Measurements from ENCODE around the gene SORCS3. TPM values are rescaled to one million over a fixed set of nuclear protein-coding genes. Genes with fewer than 3 reads are reported as not detected.

The SORCS3 gene
- total and polyA plus RNA-seq, 2 of the 4 experiments (the other 2 are of a cell fraction), result not detected

- H3K56ac ChIP-seq (ENCODE audit: extremely low read depth, insufficient read depth, low read length), result no peak overlapping the region
- BruUV-seq (replicated peaks), result no TSS peak
- no peaks in the 10 kb centered on the region for H3K36me3 ChIP-seq (ENCODE audit: control insufficient read depth, insufficient read depth, low read length)
- no peak overlapping the region for H2BK15ac ChIP-seq (ENCODE audit: low read depth, low read length)
- no CpG with 5 or more reads among the region's 1 CpG for WGBS, 2 experiments (ENCODE audit: extremely low coverage in 2 of 2, insufficient read length in 1 of 2)
- POLR2A ChIA-PET (ENCODE audit: unreplicated experiment), result no interaction called here
- DNase-seq (no peak), ATAC-seq (ENCODE audit: low read depth) (no peak)
- H3K27me3 ChIP-seq (ENCODE audit: control insufficient read depth, insufficient read depth, low read length), result no peaks in the 10 kb centered on the region
- H2AK9ac ChIP-seq (replicated peaks; ENCODE audit: low read depth, low read length, poor library complexity), result no peak overlapping the region
- peaks cover 8% of the 10 kb centered on the region for H3K9me3 ChIP-seq (ENCODE audit: control insufficient read depth, insufficient read depth, low read length)
- no peak overlapping the region for H3K18ac ChIP-seq (ENCODE audit: low read depth, low read length)
- no peak overlapping the region for H2AK5ac ChIP-seq (ENCODE audit: low read depth, low read length)
- no peak overlapping the region for H4K5ac ChIP-seq (ENCODE audit: low read depth, low read length)
- no peak overlapping the region for H2AFZ ChIP-seq (replicated peaks; ENCODE audit: low read length, poor library complexity)
- no peak overlapping the region for H3K23ac ChIP-seq (ENCODE audit: low read depth, low read length)
- dilution Hi-C loops (cut with HindIII; ENCODE audit: low sequenced_read_pairs, unreplicated experiment) (no loop called here), in situ Hi-C loops (cut with MboI; ENCODE audit: low sequenced_read_pairs) (no loop called here), intact Hi-C loops (cut with micrococcal nuclease) (no loop called here)
- no peak overlapping the region for H3K4me2 ChIP-seq (ENCODE audit: low read depth, low read length)
- no peak overlapping the region for H4K91ac ChIP-seq (ENCODE audit: insufficient read depth, low read depth, low read length)
- no peak overlapping the region for H3K27ac ChIP-seq (ENCODE audit: insufficient read depth, low read length)
- no peaks in the 10 kb centered on the region for H4K20me1 ChIP-seq (ENCODE audit: insufficient read depth, low read length)
- H2BK120ac ChIP-seq (ENCODE audit: low read depth, low read length), result no peak overlapping the region
- TF ChIP-seq FOS (IDR thresholded peaks at IDR 0.05; ENCODE audit: low read depth, low read length) (no peak), MAZ (IDR thresholded peaks at IDR 0.05; ENCODE audit: borderline replicate concordance, low read depth, low read length) (no peak), CEBPB (IDR thresholded peaks at IDR 0.05; ENCODE audit: low read depth, low read length) (no peak), POLR2A (IDR thresholded peaks at IDR 0.05; ENCODE audit: low read depth, low read length) (no peak), ELK1 (IDR thresholded peaks at IDR 0.05; ENCODE audit: borderline replicate concordance, low read depth, low read length) (no peak), NFE2L2 (IDR thresholded peaks at IDR 0.05; ENCODE audit: low read depth, low read length) (no peak), USF2 (IDR thresholded peaks at IDR 0.05; ENCODE audit: low read depth, low read length) (no peak), RFX5 (IDR thresholded peaks at IDR 0.05; ENCODE audit: low read depth, low read length) (no peak), BHLHE40 (IDR thresholded peaks at IDR 0.05; ENCODE audit: low read depth, low read length) (no peak), CHD1 (IDR thresholded peaks at IDR 0.05; ENCODE audit: low read depth, low read length) (no peak), MXI1 (IDR thresholded peaks at IDR 0.05; ENCODE audit: borderline replicate concordance, low read depth, low read length) (no peak), SMC3 (IDR thresholded peaks at IDR 0.05; ENCODE audit: low read depth, low read length) (no peak), RCOR1 (IDR thresholded peaks at IDR 0.05; ENCODE audit: insufficient replicate concordance, low read length) (no peak), MAFK (IDR thresholded peaks at IDR 0.05; ENCODE audit: low read depth, low read length) (no peak)
- no peak overlapping the region for H3K4ac ChIP-seq (ENCODE audit: low read depth, low read length)
- H4K8ac ChIP-seq (ENCODE audit: low read depth in 2 of 2, low read length in 2 of 2), result no peak overlapping the region
- CTCF ChIA-PET, result no interaction called here
- no peak overlapping the region for H2BK5ac ChIP-seq (ENCODE audit: low read depth, low read length, poor library complexity, severe bottlenecking)
- no peak overlapping the region for H3K14ac ChIP-seq (replicated peaks; ENCODE audit: low read depth, low read length)
- no peaks in the 10 kb centered on the region for H3K9me1 ChIP-seq (ENCODE audit: insufficient read depth, low read length)
- H3K4me3 ChIP-seq (ENCODE audit: insufficient read depth, low read depth, low read length), result no peak overlapping the region
- H2BK20ac ChIP-seq (ENCODE audit: low read depth, low read length), result no peak overlapping the region
- no peaks in the 10 kb centered on the region for H3K79me1 ChIP-seq (ENCODE audit: low read depth in 1 of 2, low read length in 2 of 2)
- no peaks in the 10 kb centered on the region for H3K4me1 ChIP-seq (ENCODE audit: control insufficient read depth, insufficient read depth, low read length)
- H3K9ac ChIP-seq (ENCODE audit: low read depth, low read length), result no peak overlapping the region
These were observed 617.6 kb downstream of the SORCS3 start for GRCh38 chr10:105258674-105259065.

Data from IMR-90 (cell line).